Heart left ventricle (tissue), 13 donors: Measurements from ENCODE around the gene COL10A1.

Experiments used
- POLR2A ChIP-seq, 2 donors: fragments of 450-650 bp; IDR thresholded peaks; one replicate each; pipeline ENCODE4 v1.6.1; 2017; ENCODE audit warnings: antibody characterized with exemption in 2 of 2, mild to moderate bottlenecking in 2 of 2, moderate library complexity in 2 of 2
- TF ChIP-seq, protein P1 (sequence below), 12 donors: fragments of 200-600 bp; sonication (generic) in 4 of 12; IDR thresholded peaks; one replicate each; pipeline versions ENCODE4 v1.5.0 to v1.8.0; 2018 to 2022; ENCODE audit warnings: antibody characterized with exemption in 12 of 12, mild to moderate bottlenecking in 5 of 12
- donor health status: ischemic (EF 13 %, LVEDD 7.1; RV severe dilation, severe dysfunction).
- donor health status: DM: no; HTN: yes; CAD: no.
- donor health status: DM: no; HTN: no; CAD: no.
- donor health status: ischemic (EF 25% LVEDD 6.9; RV normal size, moderate dysfunction).
- donor health status: ischemic (EF 25% LVEDD 5.7; RV mildly dilated, moderate dysfunction).
- donor health status: ischemic (EF 35%, LVEDD 5.7; RV mildly dilated, moderate dysfunction).
- donor health status: nonischemic (EF 11% LVEDD 7.7; RV severe dilation, severe dysfunction).
- donor health status: DM: yes; HTN: yes; CAD: no.
- donor health status: PGD.
- donor health status: ischemic (EF 29% LVEDD 5.4; RV normal size, mild dysfunction).
- donor health status: nonischemic (EF 23%, LVEDD 6.1; RV moderate dilation, normal function).

DNA sequence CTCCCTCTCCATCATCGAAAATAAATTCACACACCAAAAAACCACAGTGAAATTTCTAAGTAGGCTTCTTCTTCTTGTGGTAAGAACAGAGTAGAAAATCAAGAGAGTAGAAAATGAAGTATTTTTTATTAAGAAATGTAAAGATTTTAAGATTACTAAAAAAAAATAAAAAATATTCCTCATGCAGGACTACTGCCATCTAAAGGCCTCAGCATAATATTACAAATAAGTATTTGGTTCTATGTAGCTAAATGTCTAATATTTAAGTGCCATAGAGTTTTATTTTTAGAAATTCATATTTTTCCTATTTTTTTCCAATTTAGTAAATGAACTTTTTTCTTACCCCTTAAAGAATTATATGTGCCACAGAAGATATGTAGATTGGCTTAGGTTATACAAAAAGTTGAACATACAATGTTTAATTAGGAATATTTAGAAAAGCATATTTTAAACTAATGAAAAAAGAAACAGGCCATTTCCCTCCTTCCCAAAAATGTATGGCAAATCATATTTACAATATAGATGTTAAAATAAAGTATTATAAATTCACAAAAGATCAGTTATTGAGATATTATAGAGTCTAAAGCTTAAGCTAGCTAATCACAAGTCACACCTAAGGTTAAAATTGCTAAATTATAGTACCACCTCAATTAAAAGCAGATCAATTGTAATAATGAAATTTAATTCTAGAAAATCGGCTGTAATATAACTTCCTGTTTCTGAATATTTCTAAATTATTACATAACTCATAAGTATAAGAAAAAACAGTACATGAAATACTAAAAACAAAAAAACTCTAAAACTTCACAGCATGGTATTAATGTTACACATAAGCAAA lies 28.7 kb downstream of the COL10A1 start:
- TF ChIP-seq, protein P1, sequence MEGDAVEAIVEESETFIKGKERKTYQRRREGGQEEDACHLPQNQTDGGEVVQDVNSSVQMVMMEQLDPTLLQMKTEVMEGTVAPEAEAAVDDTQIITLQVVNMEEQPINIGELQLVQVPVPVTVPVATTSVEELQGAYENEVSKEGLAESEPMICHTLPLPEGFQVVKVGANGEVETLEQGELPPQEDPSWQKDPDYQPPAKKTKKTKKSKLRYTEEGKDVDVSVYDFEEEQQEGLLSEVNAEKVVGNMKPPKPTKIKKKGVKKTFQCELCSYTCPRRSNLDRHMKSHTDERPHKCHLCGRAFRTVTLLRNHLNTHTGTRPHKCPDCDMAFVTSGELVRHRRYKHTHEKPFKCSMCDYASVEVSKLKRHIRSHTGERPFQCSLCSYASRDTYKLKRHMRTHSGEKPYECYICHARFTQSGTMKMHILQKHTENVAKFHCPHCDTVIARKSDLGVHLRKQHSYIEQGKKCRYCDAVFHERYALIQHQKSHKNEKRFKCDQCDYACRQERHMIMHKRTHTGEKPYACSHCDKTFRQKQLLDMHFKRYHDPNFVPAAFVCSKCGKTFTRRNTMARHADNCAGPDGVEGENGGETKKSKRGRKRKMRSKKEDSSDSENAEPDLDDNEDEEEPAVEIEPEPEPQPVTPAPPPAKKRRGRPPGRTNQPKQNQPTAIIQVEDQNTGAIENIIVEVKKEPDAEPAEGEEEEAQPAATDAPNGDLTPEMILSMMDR (IDR thresholded peaks at IDR 0.05): peak; percentile 35 to 73 (median 57)
- TF ChIP-seq POLR2A (IDR thresholded peaks at IDR 0.05): no peak
